Adrenal gland (tissue), 12 donors: ENCODE measurements around the gene AFF1. TPM values are rescaled to one million over a fixed set of nuclear protein-coding genes. Genes with fewer than 3 reads are reported as not detected.

ENCODE experiments used
- DNase-seq, 7 donors: peaks; one replicate each; pipeline ENCODE4 v3.0.0-alpha.2; 2019 to 2020
- H3K27ac ChIP-seq, 5 donors: fragments of 200-600 bp; sonication (generic) in 4 of 5; 1 replicate in 3 of 5; 2 replicates in 2 of 5; pipeline versions ENCODE4 v1.5.1 to v1.8.0; 2016 to 2020; ENCODE audit warnings: mild to moderate bottlenecking in 1 of 5
- H3K27me3 ChIP-seq: fragments of 200-600 bp; 2 replicates; pipeline ENCODE4 v1.8.0; 2021
- H3K36me3 ChIP-seq, 2 donors: fragments of 200-600 bp; replicated peaks in 1 of 2; 1 replicate in 1 of 2; 2 replicates in 1 of 2; pipeline versions ENCODE4 v1.5.1 to v1.8.0; 2018 to 2022
- H3K4me1 ChIP-seq, 2 donors: fragments of 200-600 bp; replicated peaks in 1 of 2; 1 replicate in 1 of 2; 2 replicates in 1 of 2; pipeline versions ENCODE4 v1.5.1 to v1.8.0; 2018 to 2021
- H3K4me3 ChIP-seq, 4 donors: fragments of 200-600 bp; sonication (generic) in 3 of 4; one replicate each; pipeline ENCODE4 v1.5.1; 2016 to 2018
- H3K9me3 ChIP-seq, 3 donors: fragments of 200-600 bp; sonication (generic) in 1 of 3; replicated peaks in 1 of 3; 1 replicate in 2 of 3; 2 replicates in 1 of 3; pipeline versions ENCODE4 v1.5.1 to v1.8.0; 2016 to 2021
- CTCF ChIP-seq, 6 experiments: fragments of 450-650 bp in 4 of 6; fragments of 200-600 bp in 2 of 6; sonication (generic) in 1 of 6; IDR thresholded peaks; 1 replicate in 5 of 6; 2 replicates in 1 of 6; pipeline versions ENCODE4 v1.5.1 to v1.8.0; 2016 to 2021; ENCODE audit warnings: antibody characterized with exemption in 6 of 6, mild to moderate bottlenecking in 2 of 6, moderate library complexity in 1 of 6
- POLR2A ChIP-seq, 2 donors: fragments of 450-650 bp; IDR thresholded peaks; one replicate each; pipeline ENCODE4 v1.6.1; 2017; ENCODE audit warnings: antibody characterized with exemption in 2 of 2, mild to moderate bottlenecking in 2 of 2, moderate library complexity in 1 of 2
- WGBS, 4 donors: extraction: QIAGEN DNeasy Blood & Tissue Kit in 2 of 4; methylation state at CpG; one replicate each; pipeline versions ENCODE4 v1.1.5 to v1.1.7; 2013 to 2017; 5-methylcytosine and 5-hydroxymethylcytosine counted together
- intact Hi-C, 2 donors: fragments of 100-400 bp; cut with DNase I; formaldehyde crosslinking; loops; one replicate each; pipeline versions ENCODE4 v1.14.1 to v1.15.0; 2022 to 2023
- polyA plus RNA-seq, 3 donors: library from polyadenylated mRNA; stranded (reverse); fragments of 200-250 nt in 2 of 3; fragments of 350-450 nt in 1 of 3; fragmentation: Illumina TruSeq in 1 of 3; extraction: RNeasy Lipid Tissue Mini Kit (QIAGEN cat#74804) in 1 of 3; gene quantifications; one replicate each; pipeline ENCODE4 v1.2.3, GENCODE V29; 2013 to 2014
- total RNA-seq, 9 donors: library from RNA; depleted of rRNA in 4 of 9; stranded (reverse); fragments of >200 nt in 4 of 9; fragments of 120-200 nt in 1 of 9; fragmentation: NEBNext Ultra II Directional in 1 of 9; extraction: Animal tissue kit (Norgen Biotek cat#: 25700) in 1 of 9; gene quantifications; one replicate each; pipeline versions ENCODE4 v1.1.0 to v1.2.4, GENCODE V29; 2013 to 2023
- donor health status: healthy with polysubstance abuse.
- donor health status: Bipolar disorder and iron deficiency.
- donor health status: DM: yes; HTN: yes; CAD: no.
- donor health status: DM: no; HTN: no; CAD: no.
- donor health status: DM: no; HTN: no; CAD: no.
- donor health status: DM: yes; HTN: yes; CAD: no.

Gene AFF1
- total and polyA plus RNA-seq, 12 donors: 9.9 to 109 (median 52.3) TPM

DNA sequence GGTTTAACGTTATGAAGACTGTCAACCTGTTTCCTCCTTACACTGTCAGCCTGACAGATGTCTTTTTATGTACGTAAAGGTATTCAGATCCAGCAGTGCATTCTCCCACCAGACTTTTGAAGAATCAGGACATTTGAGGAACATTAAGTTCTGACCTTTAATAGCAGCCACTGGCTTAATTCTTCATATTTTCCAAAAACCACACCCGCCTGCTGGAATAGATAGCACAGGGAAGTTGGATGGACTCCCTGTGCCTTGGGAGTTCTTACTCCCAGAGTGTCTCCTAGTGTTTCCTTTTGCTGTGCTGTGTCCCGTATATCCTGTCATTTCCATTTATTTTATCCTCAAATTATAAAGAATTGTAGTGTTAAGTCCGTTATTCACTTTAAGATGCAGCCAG lies 94.5 kb downstream of the AFF1 start:
- intact Hi-C loops: no loop called here
- Histone ChIP-seq H3K36me3 (no peaks in the 10 kb centered on the region), H3K27me3 (no peaks in the 10 kb centered on the region), H3K4me3 (no peak overlapping the region), H3K27ac (peak overlapping the region in 3 of 5 donors; percentile 19 to 78 (median 48)), H3K4me1 (peaks cover 57 to 99% of the 10 kb centered on the region in 2 donors), H3K9me3 (no peaks in the 10 kb centered on the region)
- DNase-seq: no peak
- WGBS, 4 donors: 56 to 65% (median 63%) methylated on average over 5 of the region's 5 CpGs
- TF ChIP-seq CTCF (IDR thresholded peaks at IDR 0.05): no peak
- TF ChIP-seq POLR2A (IDR thresholded peaks at IDR 0.05): no peak

GRCh38 chr4:87030124-87030523 lies 95.3 kb downstream of the AFF1 start:
- intact Hi-C loops: no loop called here
- peak overlapping the region in 3 of 5 donors; percentile 11 to 78 (median 48) for H3K27ac ChIP-seq
- no peaks in the 10 kb centered on the region for H3K27me3 ChIP-seq
- peaks cover 62 to 99% of the 10 kb centered on the region in 2 donors for H3K4me1 ChIP-seq
- H3K4me3 ChIP-seq: no peak overlapping the region
- WGBS, 4 donors: 75 to 84% (median 80%) methylated on average over 4 of the region's 4 CpGs
- no peak for TF ChIP-seq CTCF (IDR thresholded peaks at IDR 0.05)
- no peak for TF ChIP-seq POLR2A (IDR thresholded peaks at IDR 0.05)
- H3K36me3 ChIP-seq: no peaks in the 10 kb centered on the region
- DNase-seq: no peak
- no peaks in the 10 kb centered on the region for H3K9me3 ChIP-seq

GRCh38 chr4:87030755-87031441 lies 96.1 kb downstream of the AFF1 start:
- Histone ChIP-seq H3K9me3 (no peaks in the 10 kb centered on the region), H3K4me1 (peaks cover 65 to 99% of the 10 kb centered on the region in 2 donors), H3K4me3 (no peak overlapping the region), H3K36me3 (no peaks in the 10 kb centered on the region), H3K27me3 (no peaks in the 10 kb centered on the region), H3K27ac (peak overlapping the region in 3 of 5 donors; percentile 25 to 78 (median 48))
- no peak for DNase-seq
- intact Hi-C loops: no loop called here
- 67 to 79% (median 72%) methylated on average over 13 of the region's 13 CpGs for WGBS, 4 donors
- TF ChIP-seq CTCF (IDR thresholded peaks at IDR 0.05) (no peak), POLR2A (IDR thresholded peaks at IDR 0.05) (no peak)

GRCh38 chr4:87031920-87032319 lies 97.1 kb downstream of the AFF1 start:
- DNase-seq: no peak
- Histone ChIP-seq H3K27ac (peak overlapping the region in 3 of 5 donors; percentile 45 to 77 (median 48)), H3K4me1 (peaks cover 63 to 99% of the 10 kb centered on the region in 2 donors), H3K36me3 (no peaks in the 10 kb centered on the region), H3K4me3 (no peak overlapping the region), H3K27me3 (no peaks in the 10 kb centered on the region), H3K9me3 (no peaks in the 10 kb centered on the region)
- TF ChIP-seq CTCF (IDR thresholded peaks at IDR 0.05): no peak
- TF ChIP-seq POLR2A (IDR thresholded peaks at IDR 0.05): no peak
- WGBS, 4 donors: 6 to 24% (median 15%) methylated on average over 2 of the region's 2 CpGs
- intact Hi-C loops: no loop called here
